Effector memory CD4-positive, alpha-beta T cell (primary cell): ENCODE data around the gene USP33.

ENCODE experiments used
- DNase-seq, 3 donors: peaks; one replicate each; pipeline ENCODE4 v3.0.0-alpha.2; 2020
- H3K27ac ChIP-seq: 2 replicates; pipeline ENCODE4 v1.7.0; 2013; ENCODE audit warnings: mild to moderate bottlenecking, low read length, moderate library complexity; ENCODE audit not compliant: insufficient read depth, poor library complexity, severe bottlenecking
- H3K27me3 ChIP-seq: replicated peaks from 2 replicates; pipeline ENCODE4 v1.7.0; 2013; ENCODE audit warnings: mild to moderate bottlenecking, low read length; ENCODE audit not compliant: insufficient read depth, control insufficient read depth, poor library complexity, severe bottlenecking
- H3K36me3 ChIP-seq: 2 replicates; pipeline ENCODE4 v1.7.0; 2013; ENCODE audit warnings: mild to moderate bottlenecking, low read length, moderate library complexity; ENCODE audit not compliant: control insufficient read depth, insufficient read depth
- H3K4me1 ChIP-seq: 2 replicates; pipeline ENCODE4 v1.7.0; 2013; ENCODE audit warnings: low read length, mild to moderate bottlenecking; ENCODE audit not compliant: control insufficient read depth, insufficient read depth, poor library complexity, severe bottlenecking
- H3K4me3 ChIP-seq: 2 replicates; pipeline ENCODE4 v1.7.0; 2013; ENCODE audit warnings: low read length, low read depth, mild to moderate bottlenecking; ENCODE audit not compliant: insufficient read depth, poor library complexity, severe bottlenecking
- H3K9me3 ChIP-seq: 2 replicates; pipeline ENCODE4 v1.7.0; 2013; ENCODE audit warnings: mild to moderate bottlenecking, low read length, moderate library complexity; ENCODE audit not compliant: control insufficient read depth

Gene USP33

GRCh38 chr1:77673716-77674355 lies 85.8 kb downstream of the USP33 start:
- peaks cover 20% of the 10 kb centered on the region for H3K4me1 ChIP-seq
- H3K4me3 ChIP-seq: no peak overlapping the region
- H3K9me3 ChIP-seq: no peaks in the 10 kb centered on the region
- no peaks in the 10 kb centered on the region for H3K27me3 ChIP-seq
- DNase-seq: no peak
- H3K27ac ChIP-seq: no peak overlapping the region
- no peaks in the 10 kb centered on the region for H3K36me3 ChIP-seq

GRCh38 chr1:77673030-77673429 lies 86.6 kb downstream of the USP33 start:
- DNase-seq: no peak
- no peak overlapping the region for H3K27ac ChIP-seq
- no peak overlapping the region for H3K4me3 ChIP-seq
- H3K9me3 ChIP-seq: no peaks in the 10 kb centered on the region
- H3K36me3 ChIP-seq: no peaks in the 10 kb centered on the region
- H3K27me3 ChIP-seq: no peaks in the 10 kb centered on the region
- H3K4me1 ChIP-seq: peaks cover 21% of the 10 kb centered on the region

GRCh38 chr1:77672374-77672773 lies 87.3 kb downstream of the USP33 start:
- Histone ChIP-seq H3K36me3 (no peaks in the 10 kb centered on the region), H3K27ac (no peak overlapping the region), H3K4me1 (peaks cover 21% of the 10 kb centered on the region), H3K27me3 (no peaks in the 10 kb centered on the region), H3K4me3 (no peak overlapping the region), H3K9me3 (no peaks in the 10 kb centered on the region)
- DNase-seq: no peak

GRCh38 chr1:77671836-77672235 lies 87.8 kb downstream of the USP33 start:
- Histone ChIP-seq H3K4me1 (peaks cover 21% of the 10 kb centered on the region), H3K27ac (no peak overlapping the region), H3K27me3 (no peaks in the 10 kb centered on the region), H3K9me3 (no peaks in the 10 kb centered on the region), H3K36me3 (no peaks in the 10 kb centered on the region), H3K4me3 (no peak overlapping the region)
- no peak for DNase-seq

- no peak overlapping the region for H3K4me3 ChIP-seq
- no peaks in the 10 kb centered on the region for H3K36me3 ChIP-seq
- DNase-seq: no peak
- peaks cover 21% of the 10 kb centered on the region for H3K4me1 ChIP-seq
- no peak overlapping the region for H3K27ac ChIP-seq
- no peaks in the 10 kb centered on the region for H3K9me3 ChIP-seq
- H3K27me3 ChIP-seq: no peaks in the 10 kb centered on the region
Observed at GRCh38 chr1:77670330-77670729, 89.3 kb downstream of the USP33 start.

- H3K4me1 ChIP-seq: peaks cover 21% of the 10 kb centered on the region
- H3K4me3 ChIP-seq: no peak overlapping the region
- no peaks in the 10 kb centered on the region for H3K27me3 ChIP-seq
- no peak for DNase-seq
- no peaks in the 10 kb centered on the region for H3K9me3 ChIP-seq
- H3K27ac ChIP-seq: no peak overlapping the region
- no peaks in the 10 kb centered on the region for H3K36me3 ChIP-seq
Observed at GRCh38 chr1:77668924-77669449, 90.7 kb downstream of the USP33 start.

- Histone ChIP-seq H3K4me1 (peaks cover 3% of the 10 kb centered on the region), H3K27ac (no peak overlapping the region), H3K27me3 (no peaks in the 10 kb centered on the region), H3K36me3 (no peaks in the 10 kb centered on the region), H3K9me3 (no peaks in the 10 kb centered on the region), H3K4me3 (no peak overlapping the region)
- no peak for DNase-seq
Observed at GRCh38 chr1:77664939-77665516, 94.6 kb downstream of the USP33 start.

GRCh38 chr1:77661696-77662095 lies 98.0 kb downstream of the USP33 start:
- no peaks in the 10 kb centered on the region for H3K36me3 ChIP-seq
- H3K27ac ChIP-seq: no peak overlapping the region
- DNase-seq: no peak
- no peaks in the 10 kb centered on the region for H3K9me3 ChIP-seq
- no peak overlapping the region for H3K4me3 ChIP-seq
- H3K4me1 ChIP-seq: no peaks in the 10 kb centered on the region
- H3K27me3 ChIP-seq: no peaks in the 10 kb centered on the region

- Histone ChIP-seq H3K4me1 (no peaks in the 10 kb centered on the region), H3K4me3 (no peak overlapping the region), H3K27me3 (no peaks in the 10 kb centered on the region), H3K36me3 (no peaks in the 10 kb centered on the region), H3K9me3 (no peaks in the 10 kb centered on the region), H3K27ac (no peak overlapping the region)
- no peak for DNase-seq
Observed at GRCh38 chr1:77659879-77660593, 99.6 kb downstream of the USP33 start.

- Histone ChIP-seq H3K27ac (no peak overlapping the region), H3K9me3 (no peaks in the 10 kb centered on the region), H3K36me3 (no peaks in the 10 kb centered on the region), H3K4me1 (no peaks in the 10 kb centered on the region), H3K4me3 (no peak overlapping the region), H3K27me3 (no peaks in the 10 kb centered on the region)
- no peak for DNase-seq
Observed at GRCh38 chr1:77658271-77658670, 101.4 kb downstream of the USP33 start.
